ENCODE measurements around the gene TMEM190. TPM values are rescaled to one million over a fixed set of nuclear protein-coding genes. Genes with fewer than 3 reads are reported as not detected.

Gene TMEM190
- total RNA-seq, 1 donor from 2014 or later, result 2.5 TPM

- DNase-seq (ENCODE audit: low read depth), result no peak
- H3K4me1 Mint-ChIP-seq (ENCODE audit: low read depth, unreplicated experiment), result peaks cover 3% of the 10 kb centered on the region
- no peaks in the 10 kb centered on the region for H4K20me1 ChIP-seq (ENCODE audit: insufficient read depth, low read length)
- no peak for TF ChIP-seq CTCF (IDR thresholded peaks at IDR 0.05; ENCODE audit: insufficient read depth, low read depth, low read length)
- no peak for TF ChIP-seq EZH2 (IDR thresholded peaks at IDR 0.05; ENCODE audit: insufficient read depth, low read length)
- H3K27ac Mint-ChIP-seq (ENCODE audit: unreplicated experiment), result no peak overlapping the region
- H3K27me3 Mint-ChIP-seq (ENCODE audit: low read depth, unreplicated experiment), result no peaks in the 10 kb centered on the region
- FAIRE-seq, result no peak
- H3K4me1 ChIP-seq (ENCODE audit: insufficient read depth, low read length), result peaks cover 6% of the 10 kb centered on the region
- peak overlapping the region; percentile 14 for H3K4me3 Mint-ChIP-seq (ENCODE audit: unreplicated experiment)
- no peaks in the 10 kb centered on the region for H3K79me2 ChIP-seq (ENCODE audit: insufficient read depth, low read length)
- H3K9me3 Mint-ChIP-seq (ENCODE audit: unreplicated experiment), result peaks cover 1% of the 10 kb centered on the region
- H3K27ac ChIP-seq (ENCODE audit: low read depth, low read length), result no peak overlapping the region
- no peak overlapping the region for H3K4me2 ChIP-seq (ENCODE audit: low read length)
- H3K36me3 ChIP-seq (ENCODE audit: insufficient read depth, low read length), result no peaks in the 10 kb centered on the region
- H3K27me3 ChIP-seq (ENCODE audit: insufficient read depth, low read length), result peaks cover 4% of the 10 kb centered on the region
- H3K36me3 Mint-ChIP-seq (ENCODE audit: low read depth, unreplicated experiment), result peaks cover 2% of the 10 kb centered on the region
- no peak overlapping the region for H2AFZ ChIP-seq (ENCODE audit: low read depth, low read length)
- no peaks in the 10 kb centered on the region for H3K9me3 ChIP-seq (ENCODE audit: insufficient read depth, low read depth, low read length)
- no peak overlapping the region for H3K4me3 ChIP-seq (ENCODE audit: insufficient read depth, low read depth, low read length)
- H3K9ac ChIP-seq (ENCODE audit: low read length), result no peak overlapping the region
These were observed 42.8 kb upstream of the TMEM190 start for GRCh38 chr19:55333870-55334269.

- Histone ChIP-seq H3K4me2 (ENCODE audit: low read length) (no peak overlapping the region), H3K27me3 (ENCODE audit: insufficient read depth, low read length) (peaks cover 4% of the 10 kb centered on the region), H3K36me3 (ENCODE audit: insufficient read depth, low read length) (no peaks in the 10 kb centered on the region), H3K4me1 (ENCODE audit: insufficient read depth, low read length) (peaks cover 17% of the 10 kb centered on the region), H4K20me1 (ENCODE audit: insufficient read depth, low read length) (no peaks in the 10 kb centered on the region), H3K9me3 (ENCODE audit: insufficient read depth, low read depth, low read length) (no peaks in the 10 kb centered on the region), H3K9ac (ENCODE audit: low read length) (no peak overlapping the region), H2AFZ (ENCODE audit: low read depth, low read length) (no peak overlapping the region), H3K79me2 (ENCODE audit: insufficient read depth, low read length) (peaks cover 7% of the 10 kb centered on the region), H3K4me3 (ENCODE audit: insufficient read depth, low read depth, low read length) (no peak overlapping the region), H3K27ac (ENCODE audit: low read depth, low read length) (no peak overlapping the region)
- no peak for FAIRE-seq
- Mint-ChIP-seq H3K4me1 (ENCODE audit: low read depth, unreplicated experiment) (peaks cover 3% of the 10 kb centered on the region), H3K4me3 (ENCODE audit: unreplicated experiment) (no peak overlapping the region), H3K36me3 (ENCODE audit: low read depth, unreplicated experiment) (peaks cover 2% of the 10 kb centered on the region), H3K27ac (ENCODE audit: unreplicated experiment) (peak overlapping the region; percentile 66), H3K9me3 (ENCODE audit: unreplicated experiment) (peaks cover 3% of the 10 kb centered on the region), H3K27me3 (ENCODE audit: low read depth, unreplicated experiment) (no peaks in the 10 kb centered on the region)
- TF ChIP-seq CTCF (IDR thresholded peaks at IDR 0.05; ENCODE audit: insufficient read depth, low read depth, low read length) (no peak), EZH2 (IDR thresholded peaks at IDR 0.05; ENCODE audit: insufficient read depth, low read length) (no peak)
- DNase-seq (ENCODE audit: low read depth), result no peak
These were observed 40.5 kb upstream of the TMEM190 start for GRCh38 chr19:55336101-55336500.

- no peak for TF ChIP-seq CTCF (IDR thresholded peaks at IDR 0.05; ENCODE audit: insufficient read depth, low read depth, low read length)
- TF ChIP-seq EZH2 (IDR thresholded peaks at IDR 0.05; ENCODE audit: insufficient read depth, low read length), result no peak
- H3K36me3 ChIP-seq (ENCODE audit: insufficient read depth, low read length), result no peaks in the 10 kb centered on the region
- H3K4me2 ChIP-seq (ENCODE audit: low read length), result peak within 1 kb of the TSS; percentile 100
- H3K4me1 ChIP-seq (ENCODE audit: insufficient read depth, low read length), result peaks cover 23% of the 10 kb centered on the region
- H3K27me3 ChIP-seq (ENCODE audit: insufficient read depth, low read length), result peaks cover 4% of the 10 kb centered on the region
- Mint-ChIP-seq H3K9me3 (ENCODE audit: unreplicated experiment) (peaks cover 3% of the 10 kb centered on the region), H3K4me3 (ENCODE audit: unreplicated experiment) (peak within 1 kb of the TSS; percentile 95), H3K4me1 (ENCODE audit: low read depth, unreplicated experiment) (peaks cover 9% of the 10 kb centered on the region), H3K36me3 (ENCODE audit: low read depth, unreplicated experiment) (peaks cover 6% of the 10 kb centered on the region), H3K27ac (ENCODE audit: unreplicated experiment) (peak within 1 kb of the TSS; percentile 99), H3K27me3 (ENCODE audit: low read depth, unreplicated experiment) (no peaks in the 10 kb centered on the region)
- H3K27ac ChIP-seq (ENCODE audit: low read depth, low read length), result peak within 1 kb of the TSS; percentile 98
- DNase-seq (ENCODE audit: low read depth), result peak; percentile 100
- peak within 1 kb of the TSS; percentile 77 for H2AFZ ChIP-seq (ENCODE audit: low read depth, low read length)
- peaks cover 6% of the 10 kb centered on the region for H4K20me1 ChIP-seq (ENCODE audit: insufficient read depth, low read length)
- H3K4me3 ChIP-seq (ENCODE audit: insufficient read depth, low read depth, low read length), result peak within 1 kb of the TSS; percentile 69
- H3K79me2 ChIP-seq (ENCODE audit: insufficient read depth, low read length), result peaks cover 10% of the 10 kb centered on the region
- peak within 1 kb of the TSS; percentile 95 for H3K9ac ChIP-seq (ENCODE audit: low read length)
- peak; percentile 88 for FAIRE-seq
- no peaks in the 10 kb centered on the region for H3K9me3 ChIP-seq (ENCODE audit: insufficient read depth, low read depth, low read length)
These were observed 37.3 kb upstream of the TMEM190 start, which contains the start of gene KMT5C for GRCh38 chr19:55339105-55339888. Gene KMT5C, plus strand, starts transcription at chr19:55339876. Its CDS starts 2,061 bp downstream, at chr19:55341937.

All from astrocyte (in vitro differentiated cells and primary cell).